ENCODE data around the gene TNFRSF4. TPM values are rescaled to one million over a fixed set of nuclear protein-coding genes. Genes with fewer than 3 reads are reported as not detected.

The TNFRSF4 gene
- total RNA-seq, 1 donor from 2014 or later: 7.7 TPM

DNA sequence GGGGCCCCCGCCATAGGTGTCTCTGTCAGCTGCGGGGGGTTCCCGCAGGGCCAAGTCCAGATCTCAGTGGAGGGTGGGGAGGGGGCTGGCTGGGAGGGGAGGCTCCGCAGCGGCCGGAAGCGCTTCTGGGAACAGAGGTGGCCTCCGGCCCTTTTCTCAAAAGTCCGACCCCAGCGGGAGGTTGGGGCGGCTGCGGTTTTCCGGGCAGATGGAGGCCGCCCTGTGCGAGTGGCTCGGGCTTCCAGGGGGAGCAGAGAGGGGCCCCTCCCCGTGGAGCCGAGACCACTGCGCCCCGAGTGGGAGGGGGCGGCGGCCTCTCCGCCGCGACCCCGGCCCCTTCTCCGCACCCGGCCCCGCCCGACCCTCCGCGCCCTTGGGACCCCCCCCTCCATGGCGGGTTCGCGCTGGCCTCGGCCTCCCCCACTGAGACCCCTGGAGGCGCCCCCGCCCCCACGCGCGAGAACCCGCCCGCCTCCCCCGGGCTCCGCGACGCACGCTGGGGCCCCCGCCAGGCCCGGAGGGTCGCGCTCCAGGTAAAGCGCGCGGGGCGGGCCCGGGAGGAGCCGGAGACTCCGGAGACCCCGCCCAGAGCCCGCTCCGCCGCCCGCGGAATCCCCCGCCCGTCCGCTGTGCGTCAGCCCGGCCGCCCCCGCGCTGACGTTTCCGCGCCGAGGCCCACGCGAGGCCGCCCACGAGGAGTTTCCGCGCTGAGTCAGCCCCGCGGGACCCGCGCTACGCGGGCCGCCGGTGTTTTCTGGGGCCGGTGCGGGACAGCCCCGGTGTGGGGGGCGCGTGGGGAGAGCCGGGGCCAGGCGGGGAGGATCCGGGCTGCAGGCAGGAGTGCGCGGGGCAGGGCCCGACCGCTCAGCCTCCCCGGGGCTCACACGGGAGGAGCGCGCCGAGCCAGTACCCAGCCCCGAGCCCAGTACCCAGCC, 12.8 kb downstream of the TNFRSF4 start:
- intact Hi-C loops (cut with DNase I): no loop called here
- no peaks in the 10 kb centered on the region for H3K9me3 ChIP-seq
- H3K36me3 ChIP-seq: no peaks in the 10 kb centered on the region
- H3K4me1 ChIP-seq: peaks cover 5% of the 10 kb centered on the region
- TF ChIP-seq, protein P1, sequence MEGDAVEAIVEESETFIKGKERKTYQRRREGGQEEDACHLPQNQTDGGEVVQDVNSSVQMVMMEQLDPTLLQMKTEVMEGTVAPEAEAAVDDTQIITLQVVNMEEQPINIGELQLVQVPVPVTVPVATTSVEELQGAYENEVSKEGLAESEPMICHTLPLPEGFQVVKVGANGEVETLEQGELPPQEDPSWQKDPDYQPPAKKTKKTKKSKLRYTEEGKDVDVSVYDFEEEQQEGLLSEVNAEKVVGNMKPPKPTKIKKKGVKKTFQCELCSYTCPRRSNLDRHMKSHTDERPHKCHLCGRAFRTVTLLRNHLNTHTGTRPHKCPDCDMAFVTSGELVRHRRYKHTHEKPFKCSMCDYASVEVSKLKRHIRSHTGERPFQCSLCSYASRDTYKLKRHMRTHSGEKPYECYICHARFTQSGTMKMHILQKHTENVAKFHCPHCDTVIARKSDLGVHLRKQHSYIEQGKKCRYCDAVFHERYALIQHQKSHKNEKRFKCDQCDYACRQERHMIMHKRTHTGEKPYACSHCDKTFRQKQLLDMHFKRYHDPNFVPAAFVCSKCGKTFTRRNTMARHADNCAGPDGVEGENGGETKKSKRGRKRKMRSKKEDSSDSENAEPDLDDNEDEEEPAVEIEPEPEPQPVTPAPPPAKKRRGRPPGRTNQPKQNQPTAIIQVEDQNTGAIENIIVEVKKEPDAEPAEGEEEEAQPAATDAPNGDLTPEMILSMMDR (IDR thresholded peaks at IDR 0.05): no peak
- H3K4me3 ChIP-seq: peak overlapping the region; percentile 41
- H3K27me3 ChIP-seq: peaks cover 14% of the 10 kb centered on the region
- ATAC-seq (peak; percentile 60), DNase-seq (peak; percentile 81)
- H3K27ac ChIP-seq: peak overlapping the region; percentile 17

DNA sequence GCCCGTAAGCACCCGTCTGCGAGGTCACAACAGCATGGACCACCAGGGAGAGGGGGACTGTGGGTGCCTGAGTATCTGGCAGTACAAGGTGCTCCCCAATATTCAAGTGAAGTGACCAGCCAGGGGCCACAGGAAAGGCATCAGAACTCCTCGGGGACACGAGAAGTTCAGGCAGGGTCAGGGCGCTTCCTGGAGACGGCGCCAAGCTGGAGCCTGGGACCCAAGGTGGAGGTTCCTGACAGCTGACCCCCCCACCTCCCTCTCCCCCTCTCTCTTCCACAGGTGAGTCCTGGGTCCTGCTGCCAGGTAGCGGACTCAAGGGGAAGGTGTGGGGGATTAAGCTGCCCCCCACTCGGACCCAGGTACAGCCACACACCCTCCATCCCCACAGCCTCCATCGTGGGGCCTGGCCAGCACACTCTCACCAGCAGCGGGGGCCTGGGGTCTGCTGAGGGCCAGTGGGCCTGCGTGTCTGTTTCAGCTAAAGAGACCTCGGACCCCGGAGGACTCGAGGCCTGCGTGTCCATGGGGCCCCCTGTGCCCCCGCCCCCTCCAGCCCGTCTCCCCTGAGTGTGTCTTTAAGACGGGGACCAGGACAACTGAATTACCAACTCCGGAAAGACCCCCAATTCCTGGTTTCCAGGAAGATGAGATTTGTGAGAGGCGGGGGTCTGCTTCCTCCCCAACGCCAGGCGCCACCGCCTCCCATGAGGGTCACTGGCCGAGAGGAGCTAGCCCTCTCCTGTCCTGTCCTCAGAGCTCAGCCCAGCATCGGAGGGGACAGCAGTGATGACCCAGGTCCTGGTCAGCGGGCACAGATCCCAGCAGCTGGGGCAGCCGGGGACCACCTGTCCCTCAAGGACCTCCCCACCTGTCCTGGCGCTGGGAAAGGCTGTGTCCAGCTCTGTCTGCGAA, 13.7 kb downstream of the TNFRSF4 start:
- no peaks in the 10 kb centered on the region for H3K36me3 ChIP-seq
- peak overlapping the region; percentile 17 for H3K27ac ChIP-seq
- H3K4me1 ChIP-seq: no peaks in the 10 kb centered on the region
- no peak for DNase-seq
- H3K27me3 ChIP-seq: peaks cover 6% of the 10 kb centered on the region
- intact Hi-C loops (cut with DNase I): no loop called here
- TF ChIP-seq, protein P1 (IDR thresholded peaks at IDR 0.05): no peak
- H3K4me3 ChIP-seq: peak overlapping the region; percentile 41
- H3K9me3 ChIP-seq: no peaks in the 10 kb centered on the region
- no peak for ATAC-seq

DNA sequence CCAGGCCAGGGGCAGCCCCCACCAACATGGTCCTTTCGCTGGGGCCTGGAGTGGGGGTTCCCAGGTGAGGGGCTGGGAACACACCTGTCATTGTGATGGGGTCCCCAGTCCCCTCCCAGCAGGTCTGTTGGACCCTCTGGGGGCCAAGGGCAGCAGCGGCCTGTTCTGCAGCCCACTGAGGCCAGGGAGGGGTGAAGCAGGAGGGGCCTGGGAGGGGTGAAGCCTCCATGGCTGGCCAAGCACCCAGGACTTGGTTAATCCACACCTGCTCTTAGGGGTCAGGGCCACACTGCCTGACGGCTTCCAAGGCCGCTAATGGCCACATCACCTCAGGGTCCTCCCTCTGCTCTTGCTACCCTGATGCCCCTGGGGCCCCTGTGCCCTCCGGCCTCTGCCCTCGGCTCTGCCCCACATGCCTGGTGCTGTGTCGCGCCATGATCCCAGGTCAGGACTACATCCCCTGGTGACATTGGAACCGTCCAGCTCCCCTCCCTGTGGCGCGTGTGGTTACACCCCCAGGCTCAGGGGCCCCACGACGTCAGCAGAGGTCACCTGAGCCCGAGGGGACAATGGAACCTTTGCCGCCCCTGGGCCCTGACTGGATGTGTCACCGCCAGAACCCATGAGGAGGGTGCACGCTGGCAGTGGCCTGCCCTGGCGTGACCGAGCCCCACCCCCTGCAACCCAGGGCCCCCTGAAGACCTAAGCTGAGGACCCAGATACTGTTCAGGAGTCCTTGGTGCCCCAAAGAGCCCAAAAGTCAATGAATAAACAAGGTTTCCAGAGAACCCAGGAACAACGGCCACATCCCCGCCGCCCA, 14.6 kb downstream of the TNFRSF4 start:
- no peak for DNase-seq
- Histone ChIP-seq H3K27ac (no peak overlapping the region), H3K27me3 (no peaks in the 10 kb centered on the region), H3K9me3 (no peaks in the 10 kb centered on the region), H3K36me3 (no peaks in the 10 kb centered on the region), H3K4me3 (no peak overlapping the region), H3K4me1 (no peaks in the 10 kb centered on the region)
- TF ChIP-seq, protein P1 (IDR thresholded peaks at IDR 0.05): no peak
- intact Hi-C loops (cut with DNase I): no loop called here
- no peak for ATAC-seq

DNA sequence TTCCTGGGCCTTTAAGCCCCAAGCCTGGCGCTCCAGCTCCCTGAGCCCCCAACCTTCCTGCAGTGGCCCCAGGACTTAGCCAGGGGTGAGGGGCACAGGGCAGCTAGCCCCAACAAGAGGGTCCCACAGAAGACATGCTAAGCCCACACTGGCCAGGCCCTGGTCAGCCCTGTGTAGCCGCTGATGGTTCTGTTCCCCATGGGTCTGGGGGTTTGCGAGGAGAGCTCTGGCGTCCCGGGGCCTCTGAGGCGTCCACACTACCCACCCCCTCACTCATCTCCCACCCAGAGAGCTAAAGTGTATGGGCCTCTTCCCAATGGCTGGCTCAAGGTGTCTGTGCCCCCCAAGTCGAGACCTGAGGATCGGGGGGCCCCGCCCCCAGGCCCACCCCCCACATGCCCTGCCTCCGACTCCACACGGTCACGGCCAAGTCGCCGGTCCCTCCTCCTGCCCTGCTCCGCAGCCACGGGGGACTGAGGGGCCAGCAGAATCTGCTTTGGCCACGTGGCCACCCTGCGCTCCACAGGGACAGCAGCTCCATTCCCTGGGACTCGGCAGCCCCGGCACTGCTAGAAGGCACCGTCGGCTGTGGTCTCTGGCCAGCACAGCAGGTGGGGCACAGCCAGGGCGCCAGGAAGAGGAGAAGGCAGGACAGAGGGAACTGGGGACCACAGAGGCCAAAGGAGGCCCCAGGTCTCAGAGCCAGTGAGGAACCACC, 15.4 kb downstream of the TNFRSF4 start:
- ATAC-seq: no peak
- H3K36me3 ChIP-seq: no peaks in the 10 kb centered on the region
- no peak for DNase-seq

More for the DNA sequence above, 15.4 kb downstream of the TNFRSF4 start:
- Histone ChIP-seq H3K4me1 (no peaks in the 10 kb centered on the region), H3K4me3 (no peak overlapping the region), H3K27me3 (no peaks in the 10 kb centered on the region), H3K9me3 (no peaks in the 10 kb centered on the region), H3K27ac (no peak overlapping the region)
- intact Hi-C loops (cut with DNase I): no loop called here
- TF ChIP-seq, protein P1 (IDR thresholded peaks at IDR 0.05): no peak
